GM12873 (cell line): Measurements from ENCODE around the gene KCNT1.

Experiments used
- TF ChIP-seq, protein P1 (sequence below): IDR thresholded peaks from 2 replicates; pipeline ENCODE4 v1.5.1; 2012; ENCODE audit warnings: low read depth, mild to moderate bottlenecking, moderate library complexity, low read length, control low read depth; ENCODE audit not compliant: insufficient read depth; ENCODE audit errors: missing control alignments

KCNT1 gene

DNA sequence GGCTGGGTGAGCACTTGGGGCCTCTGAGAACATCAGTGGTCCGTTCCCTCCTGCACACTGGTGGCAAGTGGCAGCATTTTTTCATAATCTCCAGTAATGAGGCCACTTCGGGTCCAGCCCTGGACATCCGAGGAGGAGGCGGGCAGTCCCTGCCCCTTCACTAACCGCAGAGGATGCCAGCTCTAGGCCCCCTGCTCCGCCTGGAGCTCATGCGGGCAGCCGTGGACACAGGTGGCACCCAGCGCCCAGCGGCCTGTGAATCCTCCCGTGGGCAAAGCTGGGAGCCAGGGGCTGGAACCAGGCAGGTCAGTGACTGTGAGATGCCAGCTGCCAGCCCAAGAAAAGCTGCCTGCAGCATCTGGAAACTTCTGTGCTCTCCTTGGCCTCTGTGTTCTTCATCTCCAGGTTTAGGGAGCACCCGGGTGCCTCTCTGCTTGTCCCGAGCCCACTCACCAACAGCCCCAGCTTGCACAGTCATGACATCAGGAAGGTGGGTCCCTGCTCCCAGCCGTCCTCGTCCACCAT is 92.4 kb downstream of the KCNT1 start:
- TF ChIP-seq, protein P1, sequence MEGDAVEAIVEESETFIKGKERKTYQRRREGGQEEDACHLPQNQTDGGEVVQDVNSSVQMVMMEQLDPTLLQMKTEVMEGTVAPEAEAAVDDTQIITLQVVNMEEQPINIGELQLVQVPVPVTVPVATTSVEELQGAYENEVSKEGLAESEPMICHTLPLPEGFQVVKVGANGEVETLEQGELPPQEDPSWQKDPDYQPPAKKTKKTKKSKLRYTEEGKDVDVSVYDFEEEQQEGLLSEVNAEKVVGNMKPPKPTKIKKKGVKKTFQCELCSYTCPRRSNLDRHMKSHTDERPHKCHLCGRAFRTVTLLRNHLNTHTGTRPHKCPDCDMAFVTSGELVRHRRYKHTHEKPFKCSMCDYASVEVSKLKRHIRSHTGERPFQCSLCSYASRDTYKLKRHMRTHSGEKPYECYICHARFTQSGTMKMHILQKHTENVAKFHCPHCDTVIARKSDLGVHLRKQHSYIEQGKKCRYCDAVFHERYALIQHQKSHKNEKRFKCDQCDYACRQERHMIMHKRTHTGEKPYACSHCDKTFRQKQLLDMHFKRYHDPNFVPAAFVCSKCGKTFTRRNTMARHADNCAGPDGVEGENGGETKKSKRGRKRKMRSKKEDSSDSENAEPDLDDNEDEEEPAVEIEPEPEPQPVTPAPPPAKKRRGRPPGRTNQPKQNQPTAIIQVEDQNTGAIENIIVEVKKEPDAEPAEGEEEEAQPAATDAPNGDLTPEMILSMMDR: no peak

DNA sequence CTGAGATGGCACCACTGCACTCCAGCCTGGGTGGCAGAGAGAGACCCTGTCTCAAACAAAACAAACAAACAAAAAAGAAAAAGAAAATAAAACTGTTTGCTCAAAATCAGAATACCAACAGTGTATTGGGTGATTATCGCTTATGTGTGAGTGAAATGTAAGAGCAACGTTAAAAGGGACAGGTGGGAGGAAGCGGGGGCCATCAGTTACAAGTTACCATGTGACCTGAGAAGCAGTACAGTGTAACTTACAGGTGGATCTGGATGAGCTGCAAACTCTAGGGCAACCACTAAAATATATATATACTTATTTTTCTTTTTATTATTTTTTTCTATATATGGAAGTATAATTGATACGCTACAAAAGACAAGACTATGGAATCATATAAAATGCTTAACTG is 93.4 kb downstream of the KCNT1 start:
- TF ChIP-seq, protein P1: no peak

DNA sequence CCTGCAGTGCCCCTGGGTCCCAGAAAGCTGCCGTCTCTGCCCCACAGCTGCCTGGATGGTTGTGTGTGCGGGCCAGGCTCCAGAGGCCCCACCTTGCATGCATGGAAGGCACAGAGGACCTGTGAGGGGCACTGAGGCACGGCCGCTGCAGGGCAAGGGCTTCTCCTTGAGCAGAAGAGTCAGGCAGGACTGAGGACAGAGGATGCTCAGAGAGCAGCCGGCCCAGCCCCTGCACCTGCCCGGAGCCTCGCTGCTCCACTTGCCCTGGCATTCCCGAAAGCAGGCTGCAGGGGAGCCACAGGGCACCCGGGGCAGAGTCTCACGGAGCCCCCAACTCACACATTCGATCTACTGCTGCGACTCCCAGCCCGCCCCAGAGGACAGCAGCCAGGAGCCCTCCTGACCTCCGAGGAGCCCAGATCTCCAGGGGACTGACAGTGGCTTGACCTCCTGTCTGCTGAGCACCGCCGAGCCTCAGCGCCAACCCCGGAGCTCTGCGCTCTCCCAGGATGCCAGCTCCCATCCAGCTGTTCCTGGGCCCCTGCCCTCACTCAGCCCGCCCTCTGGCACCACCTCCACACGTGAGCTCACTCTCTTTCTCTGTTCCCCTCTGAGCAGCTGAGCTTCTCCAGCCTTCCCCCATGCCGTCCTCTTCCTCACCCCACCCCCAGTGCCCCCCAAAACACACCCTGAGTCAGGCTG is 95.0 kb downstream of the KCNT1 start:
- TF ChIP-seq, protein P1: no peak

DNA sequence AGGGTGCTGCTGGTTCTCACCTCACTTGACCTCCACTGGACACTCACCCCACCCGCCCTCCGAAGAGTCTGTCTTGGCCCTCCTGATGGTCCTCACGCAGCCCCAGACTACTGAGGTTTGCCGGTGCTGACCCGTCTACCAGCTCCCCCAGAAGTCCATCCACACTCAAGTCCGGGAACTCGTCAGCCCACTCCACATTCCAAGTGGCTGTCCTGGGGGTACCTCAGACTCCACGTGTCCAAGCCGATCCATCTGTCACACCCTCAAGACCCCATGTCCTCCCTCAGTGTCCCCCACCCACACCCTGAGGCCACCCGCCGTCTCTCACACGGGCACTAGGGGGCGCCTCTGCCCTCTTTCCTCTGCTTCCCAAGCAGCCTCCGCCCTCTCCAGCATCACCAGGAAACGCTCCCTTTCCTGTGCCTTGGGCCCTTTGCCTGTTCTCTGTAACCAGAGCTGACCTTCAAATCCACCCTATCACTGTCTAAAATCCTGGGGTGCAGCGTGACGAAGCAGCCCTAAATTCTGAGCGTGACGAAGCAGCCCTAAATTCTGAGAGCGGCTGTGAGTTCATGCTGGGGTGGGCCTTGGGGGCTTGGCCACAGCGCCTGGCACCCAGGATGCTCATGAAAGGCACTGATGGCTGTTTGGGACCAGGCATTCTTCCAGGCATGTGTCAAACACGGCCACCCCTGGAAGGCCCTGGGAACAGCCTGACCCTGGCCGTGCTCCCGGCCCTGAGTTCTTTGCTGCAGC is 95.7 kb downstream of the KCNT1 start:
- TF ChIP-seq, protein P1: peak; percentile 82

DNA sequence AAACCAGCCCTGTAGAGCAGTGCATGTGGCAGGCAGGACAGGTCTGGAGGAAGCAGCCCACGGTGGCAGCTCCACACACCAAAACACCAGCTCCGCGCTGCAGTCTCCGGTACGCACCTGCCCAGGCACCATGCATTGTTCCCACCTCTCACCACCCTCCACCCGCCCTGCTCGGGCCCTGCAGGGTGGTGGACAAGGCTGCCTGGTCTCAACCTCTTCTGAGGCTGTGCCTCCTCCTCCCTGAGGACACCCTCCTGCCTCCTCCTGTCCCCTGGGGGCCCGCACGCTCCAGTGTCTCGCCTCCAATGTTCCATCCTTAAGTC is 96.2 kb downstream of the KCNT1 start:
- TF ChIP-seq, protein P1: no peak

DNA sequence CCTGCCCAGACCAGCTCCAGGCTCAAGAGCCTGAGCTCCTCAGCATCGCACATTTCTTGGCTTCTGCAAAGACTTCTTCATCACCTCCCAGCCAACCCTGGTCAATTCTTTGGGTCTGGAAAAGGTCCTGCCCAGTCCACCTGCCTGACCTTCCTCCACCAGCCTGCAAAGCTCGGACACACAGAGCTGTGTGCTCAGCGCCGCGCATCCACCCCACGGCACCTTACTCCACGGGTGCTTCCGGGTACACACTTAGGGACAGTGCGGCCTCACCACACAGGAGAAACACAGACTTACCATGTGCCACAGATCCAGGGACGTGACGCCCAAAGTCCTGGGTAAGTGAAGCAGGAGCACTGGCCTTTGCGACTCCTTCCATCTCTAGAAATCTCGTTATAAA is 97.3 kb downstream of the KCNT1 start:
- TF ChIP-seq, protein P1: no peak

DNA sequence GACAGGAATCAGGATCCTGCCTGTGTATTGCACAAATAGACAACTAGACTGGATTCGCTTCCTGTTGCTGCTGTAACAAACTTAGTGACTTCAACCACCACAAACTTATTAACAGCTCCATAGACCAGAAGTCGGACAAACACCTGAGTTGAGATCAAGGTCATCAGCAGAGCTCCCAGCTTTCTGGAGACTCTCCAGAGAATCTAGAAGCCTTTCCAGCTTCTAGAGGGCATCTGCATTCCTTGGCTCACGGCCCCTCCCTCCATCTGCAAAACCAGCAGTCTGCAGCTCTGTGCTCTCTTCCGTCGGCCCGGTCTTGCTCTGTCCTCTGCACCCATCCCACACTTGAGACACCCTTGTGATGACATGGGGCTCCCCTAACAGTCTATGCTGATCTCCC is 99.1 kb downstream of the KCNT1 start:
- TF ChIP-seq, protein P1: no peak
